Umbilical cord (tissue), 2 donors: ENCODE results near the gene RAI1. TPM values are rescaled to one million over a fixed set of nuclear protein-coding genes. Genes with fewer than 3 reads are reported as not detected.

Experiments
- DNase-seq: peaks from one replicate; pipeline ENCODE4 v3.0.0-alpha.2; 2015; ENCODE audit warnings: low spot score
- total RNA-seq: library from RNA; depleted of rRNA; stranded (reverse); fragments of >200 nt; gene quantifications from one replicate; pipeline ENCODE4 v1.2.3, GENCODE V29; 2014; ENCODE audit warnings: low replicate concordance; ENCODE audit not compliant: insufficient read depth

The RAI1 gene
- total RNA-seq, 1 donor from 2014 or later = 6.3 TPM

- DNase-seq = no peak
Observed at GRCh38 chr17:17750881-17751280, 69.6 kb downstream of the RAI1 start.

DNA sequence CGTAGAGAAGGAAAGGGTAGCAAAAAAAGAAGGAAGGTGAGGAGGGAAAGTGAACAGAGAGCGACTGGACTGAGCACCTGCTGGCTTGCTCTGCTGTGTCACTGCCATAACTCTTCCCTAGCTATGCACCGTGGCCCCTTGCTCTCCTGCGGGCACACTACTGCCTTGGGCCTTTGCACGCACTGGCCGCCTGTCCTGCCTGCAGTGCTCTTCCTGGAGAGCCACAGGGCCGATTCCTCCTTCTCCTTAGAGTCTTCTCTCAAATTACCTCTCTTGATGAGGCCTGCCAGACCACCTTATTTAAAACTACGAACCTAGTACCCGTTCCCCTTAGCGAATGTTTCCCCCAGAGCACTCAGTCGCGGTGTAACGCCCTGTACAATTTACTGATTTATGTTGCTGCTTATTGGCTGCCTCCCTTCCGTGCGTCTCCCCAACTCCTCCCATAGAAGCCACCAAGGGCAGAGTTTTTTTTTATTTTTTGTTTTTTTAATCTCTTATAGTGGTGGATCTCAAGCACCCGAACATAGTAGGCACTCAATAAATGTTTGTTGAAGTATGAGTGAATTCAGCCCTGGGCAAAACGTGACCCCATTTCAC, 70.3 kb downstream of the RAI1 start:
- no peak for DNase-seq

DNA sequence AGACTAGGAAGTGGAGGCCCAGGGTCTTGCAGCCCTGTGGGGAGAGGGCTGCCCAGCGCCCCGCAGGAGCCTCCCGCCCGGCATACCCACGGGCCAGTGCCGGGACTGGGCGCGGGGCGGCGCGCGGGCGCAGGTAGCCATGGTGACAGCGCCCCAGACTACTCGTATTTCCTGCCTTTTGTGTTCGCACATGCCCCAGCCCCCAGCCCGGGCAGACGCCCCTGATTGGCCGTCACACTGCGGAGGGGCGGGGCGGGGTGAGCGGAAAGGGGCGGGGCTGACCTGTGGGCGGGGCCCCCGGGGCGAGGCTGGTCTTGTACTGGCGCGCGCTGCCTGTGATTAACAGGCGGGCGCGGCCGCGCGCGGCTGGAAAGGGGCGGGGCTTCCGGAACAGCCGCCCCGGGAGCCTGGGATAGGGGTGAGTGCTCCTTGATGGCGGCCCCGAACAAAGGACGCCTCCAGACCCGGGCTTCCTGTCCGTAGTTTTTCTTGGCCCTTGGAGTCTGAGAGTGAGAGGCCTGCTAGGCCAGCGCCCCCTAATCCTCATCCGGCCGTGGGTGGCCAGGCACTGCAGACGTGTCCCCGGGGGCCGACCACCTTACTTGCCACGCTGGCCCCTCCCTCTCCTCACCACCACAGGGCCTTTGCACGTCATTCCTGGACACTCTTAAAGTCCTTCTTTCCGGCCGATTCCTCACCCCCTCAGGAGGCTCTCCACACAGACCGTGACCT, 71.0 kb downstream of the RAI1 start:
- peak; percentile 97 for DNase-seq

- no peak for DNase-seq
Observed at GRCh38 chr17:17752821-17753321, 71.6 kb downstream of the RAI1 start.

DNA sequence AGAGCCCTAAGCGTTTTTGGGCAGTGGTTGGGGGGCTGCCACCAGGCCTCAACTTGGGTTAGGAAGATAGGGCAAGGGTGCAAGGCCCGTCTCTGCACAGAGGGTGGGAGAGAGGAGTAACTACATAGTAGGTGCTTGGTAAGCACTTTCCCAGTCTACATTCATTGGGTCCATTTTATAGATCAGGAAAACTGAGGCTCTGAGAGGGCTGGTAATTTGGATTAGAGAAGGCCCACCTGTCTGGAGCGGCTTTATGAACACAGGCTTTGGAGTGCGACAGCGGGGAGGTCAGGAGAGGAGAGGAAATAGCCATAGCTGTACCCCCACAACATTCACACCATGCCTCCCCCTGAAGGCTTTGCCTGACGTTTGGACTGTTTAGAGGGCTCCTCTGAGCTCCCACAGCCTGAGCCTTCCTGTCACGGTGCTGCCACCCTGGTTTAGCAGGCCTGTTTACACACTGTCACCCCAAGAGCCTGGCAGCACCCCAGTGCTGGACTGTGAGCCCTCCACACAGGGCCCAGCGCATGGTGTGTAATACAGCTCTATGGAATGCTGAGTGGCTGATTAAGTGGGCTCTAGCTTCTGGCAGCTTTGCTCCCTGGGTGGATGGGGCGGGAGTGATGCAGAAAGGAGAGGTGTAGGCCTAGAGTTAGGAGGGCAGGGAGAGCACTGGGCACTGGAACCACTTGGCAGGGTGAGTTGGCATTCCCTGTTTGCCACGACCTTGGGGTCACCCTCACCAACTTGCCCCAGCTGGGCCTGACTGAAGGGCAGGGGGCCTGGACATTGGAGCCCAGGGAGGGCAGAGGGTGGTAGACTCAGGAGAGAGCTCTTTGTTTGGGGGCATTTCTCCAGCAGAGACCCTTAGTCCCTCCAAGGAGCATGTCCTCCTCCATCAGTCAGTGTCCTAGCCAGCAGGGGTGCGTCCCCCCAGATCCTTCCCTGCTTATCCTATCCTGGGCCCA, 73.7 kb downstream of the RAI1 start:
- no peak for DNase-seq

GRCh38 chr17:17755715-17756114, 74.5 kb downstream of the RAI1 start:
- DNase-seq = no peak

DNA sequence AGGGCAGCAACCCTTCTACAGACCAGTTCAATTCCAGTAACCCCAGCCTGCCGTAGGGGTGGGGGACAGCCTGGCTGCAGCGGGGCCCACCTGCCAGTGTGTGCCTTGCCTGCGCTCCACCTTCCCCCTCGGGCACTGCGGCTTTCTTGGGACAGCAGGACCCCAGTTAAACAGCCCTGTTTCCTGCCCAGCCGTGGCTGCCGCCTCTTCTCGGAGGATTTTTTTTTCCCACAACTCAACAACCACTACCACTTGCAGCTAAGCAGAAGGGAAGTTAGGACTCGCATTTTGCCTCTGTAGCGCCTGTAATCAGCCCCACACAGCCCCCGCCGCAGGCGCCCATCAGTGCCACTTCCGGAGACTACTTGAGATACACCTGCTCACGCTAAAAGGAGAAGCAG, 76.1 kb downstream of the RAI1 start:
- no peak for DNase-seq

GRCh38 chr17:17757956-17758845, 76.9 kb downstream of the RAI1 start:
- DNase-seq = no peak

GRCh38 chr17:17758941-17759563, 77.8 kb downstream of the RAI1 start:
- DNase-seq = no peak

GRCh38 chr17:17760350-17760749, 79.1 kb downstream of the RAI1 start:
- DNase-seq = no peak

GRCh38 chr17:17760872-17761550, 79.8 kb downstream of the RAI1 start:
- DNase-seq = no peak

GRCh38 chr17:17761894-17762743, 80.9 kb downstream of the RAI1 start:
- DNase-seq = no peak

DNA sequence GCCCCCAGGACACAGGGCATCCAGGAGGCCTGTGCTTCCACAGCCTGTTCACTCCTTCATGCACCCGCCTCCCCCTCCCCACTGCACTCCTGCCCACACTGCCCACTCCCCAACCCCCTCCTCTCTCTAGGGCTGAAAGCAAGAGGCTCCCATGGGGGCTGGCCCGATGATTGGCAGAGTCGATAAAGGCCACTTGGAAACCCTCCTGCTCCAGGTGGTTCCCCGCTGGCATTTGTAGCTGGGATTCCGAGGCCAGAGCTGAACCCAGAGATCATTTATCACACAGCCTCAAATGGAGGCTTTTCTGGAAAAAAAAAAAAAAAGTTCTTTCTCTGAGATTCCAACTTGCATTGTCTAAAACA, 81.5 kb downstream of the RAI1 start:
- no peak for DNase-seq

GRCh38 chr17:17763136-17763535, 81.9 kb downstream of the RAI1 start:
- DNase-seq = no peak

DNA sequence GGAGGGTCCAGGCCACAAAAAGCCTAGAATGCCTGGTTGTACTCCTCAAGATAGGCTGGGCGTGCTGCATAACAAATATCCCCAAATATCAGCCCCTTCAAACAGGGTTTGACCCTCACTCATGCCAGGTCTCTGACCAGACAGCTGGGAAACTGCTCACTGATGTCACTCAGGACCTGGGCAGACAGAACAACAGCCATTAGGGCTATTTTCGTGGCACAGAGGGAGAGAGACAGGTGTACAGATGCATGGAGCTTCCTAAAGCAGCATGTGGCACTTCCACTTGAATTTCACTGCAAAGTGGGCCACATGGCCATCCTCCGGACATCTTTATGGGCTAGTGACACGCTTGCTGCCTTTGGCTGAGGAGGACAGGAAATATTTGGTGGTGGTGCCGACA, 82.5 kb downstream of the RAI1 start:
- no peak for DNase-seq

DNA sequence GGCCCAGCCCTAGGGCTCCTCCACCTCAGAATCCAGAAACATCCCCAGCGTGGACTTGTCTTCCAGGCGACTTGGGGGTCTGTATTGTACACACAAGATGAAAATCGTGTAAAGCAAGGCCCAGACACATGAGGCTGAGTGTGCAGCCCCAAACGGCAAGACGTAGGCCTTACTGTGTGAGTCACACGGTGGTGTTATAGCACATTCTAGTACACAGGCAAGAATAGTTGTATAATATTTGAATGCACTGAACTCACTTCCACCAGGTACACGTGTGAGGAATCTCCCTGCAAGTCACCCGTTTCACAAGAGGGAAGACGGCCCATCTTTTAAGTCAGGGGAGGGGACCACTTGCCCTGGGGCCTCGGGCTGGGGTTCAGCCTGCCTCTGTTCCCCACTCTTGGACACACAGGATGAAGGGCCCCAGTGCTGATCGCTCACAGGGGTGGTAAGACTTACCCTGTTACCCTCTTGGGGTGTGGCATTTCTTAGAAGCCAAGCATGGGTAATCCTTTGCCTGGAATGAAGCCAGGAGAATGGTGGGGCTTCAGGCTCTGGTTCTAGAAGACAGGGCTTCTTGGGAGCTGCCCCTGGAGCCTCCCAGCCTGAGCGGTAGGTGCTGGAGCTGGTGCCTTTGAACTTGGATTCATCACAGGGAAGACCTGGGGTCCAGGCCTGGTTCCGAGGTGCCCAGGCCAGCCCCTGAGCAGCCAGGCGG, 84.3 kb downstream of the RAI1 start:
- DNase-seq = peak; percentile 63

GRCh38 chr17:17766077-17766743, 85.0 kb downstream of the RAI1 start:
- peak; percentile 89 for DNase-seq

DNA sequence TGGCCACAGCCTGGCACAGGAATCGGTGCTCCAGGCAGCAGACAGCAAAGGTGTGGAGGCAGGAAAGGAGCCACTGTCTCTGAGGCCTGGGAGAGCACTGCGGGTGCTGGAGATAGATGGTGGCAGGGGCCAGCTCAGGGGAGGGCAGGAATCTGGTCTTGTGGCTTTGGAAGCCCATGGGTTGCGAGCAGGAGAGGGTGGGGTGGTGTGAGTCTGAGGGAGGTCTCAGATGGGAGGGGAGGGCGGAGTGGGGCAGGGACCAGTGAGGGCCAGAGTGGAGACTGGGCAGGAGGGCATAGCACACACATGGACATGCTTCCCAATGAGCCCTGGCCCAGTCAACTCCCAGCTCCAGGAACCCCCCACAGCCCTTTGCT, 85.5 kb downstream of the RAI1 start:
- no peak for DNase-seq
